Neutrophil (primary cell): Measurements from ENCODE around the gene STAB1.

ENCODE experiments used
- H3K27ac ChIP-seq: fragments of 200-600 bp; sonication (generic); 2 replicates; pipeline ENCODE4 v1.5.1; 2016; ENCODE audit warnings: mild to moderate bottlenecking, moderate library complexity
- H3K27me3 ChIP-seq: fragments of 200-600 bp; sonication (generic); 2 replicates; pipeline ENCODE4 v1.6.0; 2016; ENCODE audit warnings: mild to moderate bottlenecking
- H3K36me3 ChIP-seq: fragments of 200-600 bp; sonication (generic); 2 replicates; pipeline ENCODE4 v1.5.1; 2017
- H3K4me1 ChIP-seq, 2 experiments: fragments of 200-600 bp in 1 of 2; sonication (generic) in 1 of 2; 1 replicate in 1 of 2; 2 replicates in 1 of 2; pipeline versions ENCODE4 v1.5.1 to v1.6.1; 2013 to 2016; ENCODE audit warnings: low read depth in 1 of 2, low read length in 1 of 2, mild to moderate bottlenecking in 1 of 2, moderate library complexity in 1 of 2; ENCODE audit not compliant: control insufficient read depth in 1 of 2, insufficient read depth in 1 of 2
- H3K4me3 ChIP-seq, 2 experiments: fragments of 200-600 bp in 1 of 2; sonication (generic) in 1 of 2; 1 replicate in 1 of 2; 2 replicates in 1 of 2; pipeline ENCODE4 v1.5.1; 2013 to 2016; ENCODE audit warnings: low read depth in 1 of 2, low read length in 1 of 2, mild to moderate bottlenecking in 1 of 2, moderate library complexity in 1 of 2
- H3K9me3 ChIP-seq: fragments of 200-600 bp; sonication (generic); 2 replicates; pipeline ENCODE4 v1.5.1; 2016
- CTCF ChIP-seq: fragments of 200-600 bp; sonication (generic); IDR thresholded peaks from 2 replicates; pipeline ENCODE4 v1.5.1; 2016; ENCODE audit warnings: antibody characterized with exemption

The STAB1 gene

DNA sequence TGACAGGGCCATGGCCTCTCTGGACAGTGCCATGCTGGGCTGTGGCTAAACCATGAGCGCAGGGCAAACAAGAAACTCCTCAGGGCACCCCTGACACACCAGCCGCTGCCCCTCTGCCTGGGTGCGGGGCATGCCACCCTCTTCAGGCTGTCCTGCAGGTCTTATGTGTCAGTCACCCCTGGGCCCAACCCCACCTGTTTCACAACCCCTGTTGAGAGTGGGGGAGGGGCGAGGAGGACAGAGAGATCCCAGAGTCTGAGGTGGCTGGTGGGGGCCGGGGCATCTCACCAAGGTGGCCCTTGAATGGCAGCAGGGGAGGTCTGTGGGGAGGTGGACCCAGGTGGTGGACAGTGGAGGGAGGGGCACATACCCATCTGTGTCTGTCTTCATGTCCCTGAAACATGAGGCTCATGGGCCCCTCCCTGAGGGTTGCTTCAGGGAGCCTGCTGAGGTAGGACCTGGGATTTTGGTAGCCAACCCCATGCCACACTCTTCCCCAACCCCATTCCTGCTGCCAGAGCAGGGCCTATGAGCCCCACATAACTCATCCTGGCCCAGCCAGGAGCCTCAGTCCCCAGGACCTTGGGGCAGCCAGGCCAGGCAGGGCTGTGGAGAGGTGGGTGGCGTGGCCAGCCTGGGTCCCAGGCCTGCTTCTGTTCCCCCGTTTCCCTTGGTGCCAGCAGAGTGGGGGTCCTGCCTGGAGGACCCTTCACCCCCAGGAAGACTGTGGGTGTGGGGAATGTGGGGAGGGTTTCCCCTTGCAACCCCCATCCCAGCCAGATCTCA lies 1.7 kb upstream of the STAB1 start:
- H3K4me3 ChIP-seq, result no peak overlapping the region
- no peaks in the 10 kb centered on the region for H3K9me3 ChIP-seq
- peaks cover 42% of the 10 kb centered on the region for H3K27me3 ChIP-seq
- peaks cover 53% of the 10 kb centered on the region for H3K36me3 ChIP-seq
- H3K27ac ChIP-seq, result no peak overlapping the region
- peaks cover 12 to 19% of the 10 kb centered on the region in 2 experiments for H3K4me1 ChIP-seq
- no peak for TF ChIP-seq CTCF

DNA sequence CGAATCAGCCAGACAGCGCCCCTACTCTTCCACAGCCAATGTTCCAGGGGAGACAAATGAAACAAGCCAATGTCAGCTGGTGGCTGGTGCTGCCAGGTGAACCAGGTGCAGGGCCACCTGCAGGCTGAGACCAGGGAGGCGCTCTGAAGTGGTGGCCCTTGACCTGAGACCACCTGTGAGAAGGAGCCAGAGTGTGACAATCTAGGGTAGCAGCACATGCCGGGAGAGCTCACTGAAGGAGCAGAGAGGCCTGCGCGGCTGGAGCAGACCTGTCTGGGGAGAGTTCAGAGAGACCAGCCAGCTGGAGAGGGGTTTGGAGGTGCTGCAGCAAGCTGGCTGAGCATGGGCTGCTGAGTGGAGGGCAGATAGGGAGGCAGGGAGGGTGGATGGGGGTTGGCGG lies 693 bp upstream of the STAB1 start:
- Histone ChIP-seq H3K9me3 (no peaks in the 10 kb centered on the region), H3K27me3 (peaks cover 42% of the 10 kb centered on the region), H3K4me3 (no peak overlapping the region), H3K27ac (no peak overlapping the region), H3K36me3 (peaks cover 42% of the 10 kb centered on the region), H3K4me1 (peaks cover 22 to 29% of the 10 kb centered on the region in 2 experiments)
- TF ChIP-seq CTCF, result no peak

GRCh38 chr3:52495777-52496602 lies 852 bp downstream of the STAB1 start:
- no peak for TF ChIP-seq CTCF
- Histone ChIP-seq H3K27me3 (peaks cover 53% of the 10 kb centered on the region), H3K4me3 (no peak overlapping the region), H3K9me3 (no peaks in the 10 kb centered on the region), H3K27ac (no peak overlapping the region), H3K36me3 (peaks cover 27% of the 10 kb centered on the region), H3K4me1 (peaks cover 22 to 29% of the 10 kb centered on the region in 2 experiments)

- peak overlapping the region; percentile 79 for H3K27ac ChIP-seq
- H3K27me3 ChIP-seq, result peaks cover 77% of the 10 kb centered on the region
- peak overlapping the region; percentile 21 to 37 for H3K4me3 ChIP-seq
- no peaks in the 10 kb centered on the region for H3K9me3 ChIP-seq
- TF ChIP-seq CTCF, result no peak
- peaks cover 3% of the 10 kb centered on the region for H3K36me3 ChIP-seq
- peaks cover 22 to 29% of the 10 kb centered on the region in 2 experiments for H3K4me1 ChIP-seq
Observed at GRCh38 chr3:52498137-52499054, 3.3 kb downstream of the STAB1 start.

- no peak for TF ChIP-seq CTCF
Observed at GRCh38 chr3:52501046-52501445, 5.9 kb downstream of the STAB1 start.

More at GRCh38 chr3:52501046-52501445, 5.9 kb downstream of the STAB1 start:
- H3K27ac ChIP-seq, result no peak overlapping the region
- H3K27me3 ChIP-seq, result peaks cover 66% of the 10 kb centered on the region
- no peaks in the 10 kb centered on the region for H3K9me3 ChIP-seq
- peaks cover 22% of the 10 kb centered on the region in 2 experiments for H3K4me1 ChIP-seq
- H3K4me3 ChIP-seq, result no peak overlapping the region
- H3K36me3 ChIP-seq, result no peaks in the 10 kb centered on the region
